ENCODE results near the gene ARRB1.

ARRB1 gene

DNA sequence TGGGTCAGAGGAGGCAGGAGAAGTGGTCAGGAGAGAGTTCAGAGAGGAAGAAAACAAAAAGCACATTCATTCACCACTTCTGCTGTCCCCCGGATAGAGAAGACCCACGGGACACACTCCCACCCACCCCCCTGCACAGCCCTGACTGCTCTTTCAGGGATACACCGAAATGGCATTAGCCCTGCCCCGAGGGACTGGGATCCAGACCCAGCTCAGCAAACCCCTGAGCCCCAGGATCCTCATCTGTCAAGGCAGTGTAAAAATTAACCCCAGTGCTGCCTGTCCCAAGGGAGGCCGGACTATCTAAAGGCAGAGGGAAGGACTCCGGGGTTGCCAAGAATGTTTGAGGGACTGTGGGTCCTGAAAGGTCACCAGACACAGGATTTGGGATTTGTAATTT, 79.7 kb downstream of the ARRB1 start:
- DNase-seq, result no peak

DNA sequence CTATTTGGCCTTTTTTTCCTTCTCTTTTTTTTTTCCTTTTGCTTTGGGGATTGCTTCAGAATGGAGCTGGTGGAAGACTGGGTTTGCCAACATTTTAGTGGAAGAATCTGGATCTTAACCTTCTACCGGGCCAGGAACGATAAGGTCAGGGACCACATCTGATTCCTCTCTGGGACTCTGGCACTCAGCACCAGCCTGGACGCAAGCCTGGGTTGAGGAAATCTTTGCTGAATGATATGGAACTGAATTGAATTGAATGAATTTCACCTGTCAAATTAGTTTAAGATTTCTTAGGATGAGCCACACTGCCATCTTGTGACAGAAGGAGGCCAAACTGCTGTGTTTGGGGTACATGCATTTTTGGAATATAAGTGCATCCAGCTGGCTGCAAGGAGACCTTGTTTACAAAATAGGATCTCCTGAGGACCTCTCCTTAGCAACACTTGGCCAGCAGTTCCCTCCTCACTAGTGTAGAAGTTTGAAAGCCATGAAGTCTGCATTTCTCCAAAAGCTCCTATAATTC, 80.5 kb downstream of the ARRB1 start:
- no peak for DNase-seq

DNA sequence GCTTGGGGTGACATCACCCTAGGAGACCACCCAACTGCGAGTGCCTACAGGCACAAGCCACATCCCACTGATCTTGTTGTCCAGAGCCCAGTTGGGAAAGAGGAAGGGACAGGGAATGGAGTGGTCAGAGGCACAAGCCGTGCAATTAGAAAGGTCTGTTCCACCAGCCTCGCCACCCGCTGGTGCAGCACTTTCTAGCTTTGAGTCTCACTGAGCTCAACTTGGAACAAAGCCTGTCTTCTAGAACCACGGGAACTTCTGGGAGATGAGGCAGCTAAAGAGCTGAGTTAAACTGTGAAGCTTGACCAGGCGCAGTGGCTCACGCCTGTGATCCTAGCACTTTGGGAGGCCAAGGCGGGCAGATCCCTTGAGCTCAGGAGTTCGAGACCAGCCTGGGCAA, 81.6 kb downstream of the ARRB1 start:
- no peak for DNase-seq

DNA sequence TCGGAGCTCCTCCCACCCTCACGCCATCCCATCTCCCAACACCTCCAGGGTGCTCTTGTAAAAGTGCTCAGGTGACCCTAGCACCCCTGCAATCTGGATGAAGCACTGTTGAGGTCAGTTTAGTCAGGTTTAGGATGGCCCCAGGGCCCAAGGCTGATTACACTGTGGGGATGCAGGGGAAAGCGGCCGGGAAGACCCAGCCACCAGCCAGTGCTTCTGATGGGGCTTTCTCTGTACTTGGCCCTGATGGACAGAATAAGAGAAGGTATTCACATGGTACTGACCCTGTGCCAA, 82.1 kb downstream of the ARRB1 start:
- no peak for DNase-seq

DNA sequence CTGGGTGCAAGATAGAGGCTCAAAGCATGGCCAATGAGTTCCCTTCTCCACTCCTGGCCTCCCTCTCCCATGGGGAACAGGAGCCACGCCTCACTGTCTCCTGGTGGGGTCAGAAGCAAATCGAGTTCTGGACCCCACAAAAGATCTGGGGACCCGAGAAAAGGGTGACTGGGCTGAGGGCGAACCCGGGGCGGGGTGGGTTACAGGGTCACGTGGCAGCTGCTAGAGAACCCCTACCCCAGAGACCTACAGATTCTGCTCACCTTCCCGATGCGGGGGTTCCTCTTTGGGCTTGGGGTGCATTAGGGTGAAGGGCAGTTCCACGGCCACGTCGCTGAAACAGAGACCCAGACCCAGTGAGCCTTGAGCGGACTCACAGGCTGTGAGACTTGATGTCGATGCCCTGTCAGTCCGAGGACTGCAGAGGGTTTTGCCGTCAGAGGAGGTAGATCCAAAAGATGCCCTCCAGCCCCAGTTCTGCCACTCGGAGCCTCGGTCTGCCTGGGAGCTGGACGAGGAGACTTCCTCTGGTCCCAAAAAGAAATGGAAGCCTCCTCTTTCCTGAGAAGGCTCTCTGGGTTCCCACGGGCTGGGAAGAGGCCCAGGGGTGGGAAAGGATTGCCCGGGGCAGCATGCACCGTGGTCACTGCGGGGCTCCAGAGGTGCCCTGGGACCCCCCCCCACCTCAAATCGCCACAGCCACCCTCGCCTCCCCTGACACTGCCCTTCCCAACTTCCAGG, 82.7 kb downstream of the ARRB1 start:
- DNase-seq, result no peak

DNA sequence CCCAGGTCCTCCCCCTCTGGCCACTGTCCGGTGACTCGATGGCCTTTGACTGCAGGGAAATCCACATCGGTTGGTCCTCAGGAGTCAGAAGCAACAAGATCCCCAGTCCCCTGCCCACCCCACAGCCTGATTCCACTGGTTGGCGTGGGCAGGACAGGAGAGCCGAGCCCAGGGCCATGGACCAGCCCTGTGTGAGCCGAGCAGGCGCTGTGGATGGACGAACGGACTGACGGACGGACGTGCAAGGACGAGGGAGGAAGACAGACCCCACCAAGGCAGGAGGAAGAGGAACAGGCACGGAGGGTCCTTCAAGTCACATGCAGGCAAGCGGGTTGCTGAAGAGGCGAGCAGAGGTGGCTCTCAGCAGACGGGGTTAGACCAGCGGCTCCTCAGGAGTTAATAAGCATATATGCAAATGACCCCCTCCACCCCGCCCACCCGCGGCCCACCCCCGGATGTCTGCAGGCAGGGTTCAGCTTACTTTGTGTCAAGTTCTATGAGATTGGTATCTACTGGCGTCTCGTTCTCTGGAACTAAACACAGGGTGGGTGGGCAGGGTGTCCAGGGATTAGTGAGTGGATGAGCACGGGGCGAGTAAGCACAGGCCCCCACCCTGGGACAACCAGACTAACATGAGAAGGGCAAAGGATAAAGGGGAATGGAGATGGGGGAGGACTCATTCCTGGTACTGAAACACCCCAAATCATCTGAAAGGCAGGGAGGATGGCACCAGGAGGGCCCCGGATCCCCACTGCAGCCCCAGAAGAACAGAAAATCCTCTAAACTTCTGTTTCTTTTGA, 84.1 kb downstream of the ARRB1 start:
- no peak for DNase-seq

DNA sequence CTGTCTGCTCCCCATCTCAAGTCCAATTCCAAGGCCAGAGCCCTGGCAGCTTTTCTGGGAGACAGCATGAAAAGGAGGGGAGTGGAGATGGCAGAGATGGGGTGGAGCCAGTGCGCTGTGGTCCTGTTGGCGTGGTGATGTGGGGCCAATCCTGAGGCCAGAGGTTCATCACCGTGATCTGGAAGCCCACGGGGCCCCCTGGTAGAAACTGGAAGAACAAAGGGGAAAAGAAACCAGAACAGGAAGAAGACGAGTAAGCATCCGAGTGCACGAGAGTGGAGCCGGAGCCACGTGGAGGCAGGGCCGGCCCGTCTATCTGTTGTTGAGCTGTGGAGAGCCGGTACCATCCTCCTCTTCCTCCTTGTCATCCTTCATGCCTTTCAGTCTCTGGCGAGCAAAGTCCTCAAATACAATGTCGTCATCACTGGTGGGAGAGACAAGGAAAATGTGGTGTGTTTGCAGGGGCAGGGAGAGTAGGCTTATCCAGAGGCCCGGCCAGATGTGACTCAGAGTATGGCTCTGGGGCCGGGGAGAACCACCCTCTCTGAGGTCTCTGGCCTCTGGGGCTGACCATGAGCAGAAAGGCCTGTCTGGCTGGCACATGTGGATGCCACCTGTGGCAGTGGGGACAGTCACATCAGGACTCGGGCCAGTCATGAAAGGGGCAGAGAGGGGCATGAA, 85.5 kb downstream of the ARRB1 start:
- DNase-seq, result no peak

DNA sequence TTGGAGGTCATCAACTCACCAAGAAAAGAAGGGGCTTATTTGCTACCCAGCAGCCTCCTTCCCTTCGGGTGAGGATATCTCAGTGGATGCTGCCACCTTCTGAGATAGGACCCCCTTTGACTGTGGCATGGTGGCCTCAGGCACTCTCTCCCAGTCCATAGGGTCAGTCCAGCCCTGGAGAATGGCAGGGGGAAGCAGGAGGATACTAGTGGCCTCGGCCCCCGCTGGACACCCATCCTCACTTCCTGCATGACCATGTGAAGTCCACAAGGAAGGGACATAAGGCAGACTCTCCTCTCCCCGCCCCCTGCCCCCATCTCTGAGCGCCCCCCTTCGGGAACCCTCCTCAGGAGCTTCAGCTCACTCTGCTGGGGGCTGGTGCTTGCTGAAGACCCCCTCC, 86.5 kb downstream of the ARRB1 start:
- no peak for DNase-seq

DNA sequence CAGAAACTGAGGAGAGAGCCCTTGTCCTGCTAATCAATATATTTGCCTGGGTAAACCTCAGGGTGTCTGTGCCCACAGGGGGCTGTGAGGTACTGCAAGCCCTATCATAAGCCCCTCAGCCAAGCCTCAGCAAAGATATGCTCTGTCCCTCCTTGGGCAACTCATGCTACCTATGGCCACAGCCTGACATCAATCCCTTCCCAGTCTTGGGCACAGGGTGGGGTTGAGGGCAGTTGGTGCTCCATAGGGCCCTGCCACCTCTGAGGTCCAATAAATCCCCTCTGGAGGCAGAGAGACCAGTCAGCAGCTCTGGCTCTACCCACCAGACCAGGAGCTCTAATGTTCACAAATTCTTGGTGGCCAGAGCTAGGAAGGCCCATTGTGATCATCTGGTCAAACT, 87.1 kb downstream of the ARRB1 start:
- DNase-seq, result no peak

DNA sequence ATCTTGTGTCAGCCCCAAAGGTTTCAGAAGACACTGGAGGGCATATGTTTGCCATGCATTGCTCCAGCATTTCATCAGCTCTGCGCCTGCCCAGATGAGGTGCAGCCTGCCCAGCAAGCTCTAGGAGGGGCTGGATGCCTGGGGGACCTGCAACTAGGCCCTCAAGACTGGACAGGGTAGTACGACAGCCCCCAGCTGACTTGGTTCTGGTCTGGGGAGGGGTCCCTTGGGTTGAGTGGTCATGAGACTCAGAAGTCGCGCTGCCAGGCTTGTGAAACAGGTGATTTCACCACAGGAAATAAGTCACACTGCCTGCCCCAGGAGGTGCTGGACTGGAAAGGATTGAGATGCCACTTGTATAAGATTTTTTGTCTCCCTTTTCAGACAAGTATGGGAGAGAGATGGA, 87.5 kb downstream of the ARRB1 start:
- no peak for DNase-seq

DNA sequence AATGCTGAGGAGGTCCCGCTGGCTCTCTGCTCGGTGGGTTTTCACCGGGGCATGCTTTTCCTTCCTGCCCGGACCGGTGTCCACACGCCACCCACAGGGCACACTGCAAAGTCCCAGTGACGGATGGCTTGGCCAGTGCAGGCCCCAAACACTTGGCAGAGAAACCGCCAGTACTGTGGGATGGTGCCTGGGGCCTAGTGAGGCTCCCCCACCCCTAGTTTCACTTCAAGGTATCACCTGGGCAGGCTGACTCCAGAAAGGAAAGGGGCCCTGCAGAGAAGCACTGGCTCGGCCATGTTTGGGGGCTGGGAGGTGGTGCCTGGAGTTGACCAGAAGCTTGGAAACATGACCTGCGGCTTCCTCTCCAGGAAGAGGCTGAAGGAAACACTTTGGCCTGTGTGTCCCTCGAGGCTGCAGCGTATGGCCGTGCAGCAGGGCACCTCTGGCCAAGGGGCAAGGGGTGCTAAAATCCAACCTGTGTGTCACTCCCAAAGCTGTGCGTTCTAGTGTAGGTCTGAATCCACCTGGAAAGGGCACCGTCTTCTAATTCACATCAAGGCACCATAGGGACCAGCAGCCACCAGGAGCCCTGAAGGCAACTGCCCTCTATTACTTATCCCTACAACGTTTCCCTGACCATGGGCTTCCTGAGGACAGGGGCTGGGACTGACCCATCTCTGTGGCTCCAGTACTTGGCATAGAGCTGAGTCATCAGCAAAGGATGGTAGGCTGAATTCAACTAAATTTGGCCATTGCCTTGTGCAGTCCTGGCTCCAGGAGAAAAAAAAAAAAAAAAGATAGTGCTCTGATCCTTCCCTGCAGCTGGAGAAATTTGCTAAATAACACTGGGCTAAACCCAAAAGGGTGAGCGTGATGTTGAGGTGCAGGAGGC, 88.3 kb downstream of the ARRB1 start:
- DNase-seq, result no peak

DNA sequence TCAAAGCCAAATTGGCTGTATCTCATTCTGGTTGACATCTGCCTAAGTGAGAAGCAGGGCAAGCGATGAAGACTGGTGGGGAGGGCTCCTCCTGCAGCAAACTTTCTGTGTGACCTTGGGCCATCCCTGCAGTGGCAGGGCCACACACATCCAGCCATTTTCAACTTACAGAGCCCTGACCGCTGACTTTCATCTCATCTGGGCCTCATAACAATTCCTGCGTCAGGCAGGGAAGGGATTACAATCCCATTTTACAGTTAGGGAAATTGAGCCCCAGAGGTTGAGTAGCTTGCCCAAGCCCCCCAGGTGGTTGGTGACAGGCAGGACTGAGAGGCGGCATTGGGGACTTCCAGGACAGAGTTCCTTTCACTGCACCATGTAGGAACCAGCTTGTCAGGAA, 89.0 kb downstream of the ARRB1 start:
- no peak for DNase-seq

DNA sequence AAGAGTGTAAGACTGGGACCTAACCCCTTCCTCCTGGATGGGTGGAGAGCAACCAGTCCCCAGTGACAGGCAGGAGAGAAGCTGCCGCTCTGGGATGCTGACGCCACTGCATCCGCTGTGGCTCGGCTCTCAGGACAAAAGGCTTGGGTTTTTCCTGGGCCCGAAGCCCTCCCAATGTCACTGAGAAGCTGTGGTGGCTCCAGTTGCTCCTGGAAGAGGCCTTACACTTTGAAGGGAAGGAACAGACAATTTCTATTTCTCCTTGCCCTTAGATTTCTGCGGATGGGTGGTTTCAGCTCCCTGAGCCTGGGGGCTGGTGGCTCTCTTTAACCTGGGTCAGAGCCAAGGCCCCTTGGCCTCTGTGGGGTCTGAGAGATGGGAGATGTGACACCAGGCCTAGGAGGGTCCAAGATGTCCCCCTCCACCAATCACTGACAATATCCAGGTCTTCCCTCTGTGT, 89.5 kb downstream of the ARRB1 start:
- DNase-seq, result no peak

DNA sequence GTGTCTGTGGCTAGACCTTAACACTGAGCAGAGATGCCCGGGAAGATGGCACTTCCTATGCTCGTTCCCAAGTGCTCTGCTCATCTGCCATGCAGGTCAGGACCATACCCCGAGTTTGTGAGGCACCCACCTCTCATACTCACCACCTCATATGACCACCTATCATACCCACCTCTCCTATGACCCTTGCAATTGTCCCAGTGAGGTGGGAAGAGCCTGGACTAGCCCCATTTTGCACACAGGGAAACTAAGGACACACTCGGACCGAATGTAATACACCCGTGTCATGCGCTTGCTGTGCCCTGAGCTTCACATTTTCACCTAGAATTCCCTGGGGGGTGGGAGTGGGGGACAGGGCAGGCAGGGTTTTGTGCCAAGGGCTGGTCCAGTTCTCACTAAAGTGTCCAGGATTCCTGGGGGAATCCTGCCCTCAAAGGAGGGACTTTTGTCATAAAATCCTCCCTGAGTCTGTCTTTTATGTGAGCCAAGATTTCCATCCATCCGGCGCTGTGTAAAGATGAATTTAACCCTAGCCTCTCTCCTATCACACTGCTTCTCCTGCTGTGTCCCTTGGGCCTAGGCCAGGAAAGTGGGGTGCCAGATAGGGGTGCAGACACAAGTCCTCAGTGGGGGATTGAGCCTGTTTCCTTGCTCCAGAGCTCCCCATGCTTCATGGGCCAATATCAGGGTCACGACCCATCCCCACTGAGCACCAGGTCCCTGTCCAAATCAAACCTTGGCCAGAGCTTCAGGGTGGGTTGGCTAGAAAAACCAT, 90.9 kb downstream of the ARRB1 start:
- no peak for DNase-seq

DNA sequence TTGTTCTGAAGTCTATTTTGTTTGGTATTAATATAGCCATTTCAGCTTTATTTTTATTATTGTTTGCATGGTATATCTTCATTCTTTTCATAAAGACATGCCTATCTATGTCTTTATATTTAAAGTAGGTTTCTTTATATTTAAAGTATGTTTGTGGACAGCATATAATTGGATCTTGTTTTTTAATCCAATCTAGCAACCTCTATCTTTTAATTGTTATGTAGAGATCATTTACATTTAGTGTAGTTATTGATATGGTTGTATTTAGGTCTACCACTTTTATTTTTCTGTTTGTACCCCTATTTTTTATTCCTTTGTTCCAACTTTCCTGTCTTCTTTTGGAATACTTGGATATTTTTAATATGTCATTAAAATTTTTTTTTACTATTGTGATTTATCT, 97.1 kb downstream of the ARRB1 start:
- no peak for DNase-seq

DNA sequence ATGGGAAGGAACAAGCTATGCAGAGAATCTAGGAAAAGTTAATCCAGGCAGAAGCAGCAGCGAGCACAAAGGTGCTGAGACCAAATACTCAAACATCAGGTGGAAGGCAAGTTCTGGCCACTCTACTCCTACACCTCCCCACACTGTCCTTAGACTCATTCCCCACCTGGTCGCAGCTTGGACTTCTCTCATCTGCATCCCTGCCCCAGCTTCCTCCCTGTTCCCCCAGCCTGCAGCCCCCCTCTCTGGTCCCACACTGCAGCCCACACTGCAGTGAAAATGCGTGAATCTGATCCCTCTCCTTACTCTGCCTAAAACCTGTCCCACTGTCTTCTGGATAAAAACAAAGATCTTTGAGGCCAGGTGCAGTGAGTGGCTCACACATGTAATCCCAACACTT, 101.8 kb downstream of the ARRB1 start:
- no peak for DNase-seq

DNA sequence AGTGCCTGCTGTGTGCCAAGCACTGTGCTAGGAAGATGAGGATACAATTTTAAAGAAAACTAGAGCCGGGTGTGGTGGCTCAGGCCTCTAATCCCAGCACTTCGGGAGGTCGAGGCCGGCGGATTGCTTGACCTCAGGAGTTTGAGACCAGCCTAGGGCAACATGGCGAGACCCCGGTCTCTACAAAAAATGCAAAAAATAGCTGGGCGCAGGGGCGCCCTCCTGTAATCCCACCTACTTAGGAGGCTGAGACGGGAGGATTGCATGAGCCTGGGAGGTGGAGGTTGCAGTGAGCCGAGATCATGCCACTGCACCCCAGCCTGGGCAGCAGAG, 102.6 kb downstream of the ARRB1 start:
- no peak for DNase-seq

DNA sequence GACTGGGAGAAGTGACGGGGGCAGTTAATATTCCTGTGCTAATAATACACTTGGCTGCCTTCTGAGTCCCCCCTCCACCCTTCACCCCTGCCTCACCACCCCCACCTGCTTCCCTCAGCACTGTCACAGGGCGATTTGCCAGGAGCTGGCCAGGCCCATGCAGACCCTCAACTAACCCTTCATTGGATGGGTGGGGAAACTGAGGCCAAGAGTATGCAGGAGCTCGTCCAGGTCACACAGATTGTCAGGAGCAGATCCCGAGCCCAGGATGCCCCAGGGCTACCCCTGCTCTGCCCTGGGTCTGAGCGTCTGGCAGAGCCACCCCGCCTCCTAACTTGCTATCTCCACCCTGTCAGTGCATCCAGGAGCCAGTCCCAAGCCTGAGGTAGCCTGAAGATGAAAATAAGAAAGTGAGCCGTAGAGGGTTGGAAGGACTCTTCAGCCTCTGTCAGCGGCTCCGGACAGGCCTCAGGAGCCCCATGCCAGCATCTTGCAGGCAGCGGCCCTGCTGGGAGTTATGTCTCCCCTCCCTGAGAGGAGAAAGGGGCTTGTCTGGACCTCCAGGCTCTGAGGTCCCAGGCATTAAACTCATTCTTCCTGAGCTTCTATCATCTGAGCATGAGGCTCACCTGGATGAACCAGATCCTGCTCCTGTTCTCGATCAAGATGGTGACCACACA, 104.7 kb downstream of the ARRB1 start:
- DNase-seq, result no peak

DNA sequence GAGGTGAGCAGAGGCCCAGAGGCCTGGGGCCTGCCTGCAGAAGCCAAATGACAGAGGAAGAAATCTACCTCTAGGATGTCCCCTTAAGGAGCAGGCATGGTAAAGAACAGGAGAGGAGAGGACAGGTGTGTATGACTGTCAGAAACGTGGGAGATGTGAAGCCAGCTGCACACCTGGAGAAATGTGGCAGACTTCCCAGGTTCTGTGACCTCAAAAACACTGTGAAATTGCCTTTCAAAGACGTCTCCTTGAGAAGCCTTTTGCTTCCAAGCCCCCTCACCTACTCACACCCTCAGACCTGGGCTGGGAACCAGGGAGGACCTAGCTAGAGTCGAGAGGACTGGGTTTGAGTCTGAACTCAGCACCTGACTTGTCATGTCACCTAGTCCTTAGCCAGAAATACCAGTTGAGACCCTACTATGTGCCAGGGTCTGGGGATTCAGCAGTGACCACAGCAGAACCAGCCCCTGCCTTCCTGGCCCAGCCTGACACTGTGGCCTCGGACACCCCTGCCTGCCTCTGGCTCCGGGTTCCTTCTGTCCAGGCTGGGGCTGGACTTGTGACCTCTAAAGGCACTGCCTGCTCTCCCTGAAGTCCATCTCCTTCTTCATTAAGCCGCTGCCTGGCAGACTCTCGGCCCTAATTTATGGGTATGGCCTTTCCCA, 105.3 kb downstream of the ARRB1 start:
- no peak for DNase-seq

DNA sequence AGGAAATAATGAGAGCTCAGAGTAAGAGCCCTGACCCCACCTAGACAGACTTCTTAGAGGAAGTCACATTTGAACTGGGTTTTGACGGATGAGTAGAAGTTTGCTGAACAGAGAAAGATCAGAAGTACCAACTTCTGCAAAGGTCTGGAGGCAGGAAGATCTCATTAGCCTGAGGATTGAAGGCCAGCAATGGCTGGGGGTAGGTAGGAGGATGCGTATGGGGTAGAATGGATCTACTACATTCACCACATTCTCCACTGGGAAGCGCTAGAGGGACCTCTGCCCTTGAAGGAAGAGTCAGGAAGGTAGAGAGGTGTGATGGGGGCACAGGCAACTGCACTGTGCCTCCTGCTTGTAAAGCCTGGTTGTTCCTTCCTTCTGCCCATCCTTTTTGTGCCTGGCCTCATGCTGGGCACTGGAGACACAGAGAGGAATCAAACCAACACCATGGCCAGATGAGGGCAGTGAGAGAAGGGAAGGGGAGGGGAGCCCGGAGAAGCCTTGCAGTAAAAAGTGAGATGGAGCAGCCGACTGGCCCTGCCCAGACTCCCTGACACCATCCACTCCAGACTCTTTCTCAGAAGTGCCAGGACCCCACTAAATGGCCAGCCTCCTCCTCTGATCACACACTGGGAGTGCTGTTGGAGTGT, 106.0 kb downstream of the ARRB1 start:
- no peak for DNase-seq

Measured in NCI-H1694 treated with DMSO at 0.1 percent for 48 hours (cell line).